Keratinocyte (primary cell): ENCODE results near the gene TTC21B. TPM values are rescaled to one million over a fixed set of nuclear protein-coding genes. Genes with fewer than 3 reads are reported as not detected.

Experiments
- DNase-seq: peaks from one replicate; pipeline ENCODE4 v3.0.0-alpha.2; 2011; ENCODE audit warnings: low read depth, missing footprints, low spot score
- FAIRE-seq: peaks from 2 replicates; lab custom pipeline; 2011; peaks lifted over from hg19 to GRCh38; lab: Jason Lieb, UNC
- H2AFZ ChIP-seq: 2 replicates; pipeline ENCODE4 v1.6.0; 2012; ENCODE audit warnings: low read length, control low read depth, inconsistent platforms; ENCODE audit not compliant: control insufficient read depth
- H3K27ac ChIP-seq: 2 replicates; pipeline ENCODE4 v1.5.1; 2011; ENCODE audit warnings: low read length; ENCODE audit not compliant: control insufficient read depth, insufficient read depth
- H3K27me3 ChIP-seq: 3 replicates; pipeline ENCODE4 v1.6.0; 2011; ENCODE audit warnings: low read length; ENCODE audit not compliant: control insufficient read depth, insufficient read depth; ENCODE audit errors: extremely low read depth
- H3K36me3 ChIP-seq, 2 experiments: 2 replicates in 1 of 2; 3 replicates in 1 of 2; pipeline ENCODE4 v1.5.1; 2011; ENCODE audit warnings: low read length in 2 of 2, mild to moderate bottlenecking in 1 of 2; ENCODE audit not compliant: control insufficient read depth in 2 of 2, insufficient read depth in 2 of 2; ENCODE audit errors: extremely low read depth in 1 of 2
- H3K4me1 ChIP-seq: 3 replicates; pipeline ENCODE4 v1.5.1; 2011; ENCODE audit warnings: low read length; ENCODE audit not compliant: control insufficient read depth, insufficient read depth; ENCODE audit errors: extremely low read depth
- H3K4me2 ChIP-seq: 3 replicates; pipeline ENCODE4 v1.6.0; 2011; ENCODE audit warnings: low read depth, low read length; ENCODE audit not compliant: control insufficient read depth, insufficient read depth; ENCODE audit errors: extremely low read depth
- H3K4me3 ChIP-seq, 3 experiments: fragments of 200-600 bp in 1 of 3; sonication (generic) in 1 of 3; 2 replicates in 2 of 3; 3 replicates in 1 of 3; pipeline ENCODE4 v1.5.1; 2011 to 2016; ENCODE audit warnings: low read length in 3 of 3, mild to moderate bottlenecking in 3 of 3, control low read depth in 2 of 3, inconsistent platforms in 1 of 3, low read depth in 1 of 3, mixed read lengths in 1 of 3, mixed run types in 1 of 3, moderate library complexity in 1 of 3; ENCODE audit not compliant: control insufficient read depth in 2 of 3, insufficient read depth in 2 of 3; ENCODE audit errors: extremely low read depth in 1 of 3
- H3K79me2 ChIP-seq: 2 replicates; pipeline ENCODE4 v1.6.0; 2012; ENCODE audit warnings: low read length; ENCODE audit not compliant: control insufficient read depth, insufficient read depth
- H3K9ac ChIP-seq: 3 replicates; pipeline ENCODE4 v1.6.0; 2011; ENCODE audit warnings: low read length; ENCODE audit not compliant: control insufficient read depth, insufficient read depth; ENCODE audit errors: extremely low read depth
- H3K9me1 ChIP-seq: 3 replicates; pipeline ENCODE4 v1.6.0; 2011; ENCODE audit warnings: low read length; ENCODE audit not compliant: control insufficient read depth, insufficient read depth; ENCODE audit errors: extremely low read depth
- H3K9me3 ChIP-seq: 2 replicates; pipeline ENCODE4 v1.5.1; 2012; ENCODE audit warnings: low read depth, low read length; ENCODE audit not compliant: control insufficient read depth
- H4K20me1 ChIP-seq: 3 replicates; pipeline ENCODE4 v1.6.0; 2011; ENCODE audit warnings: low read length; ENCODE audit not compliant: control insufficient read depth, insufficient read depth; ENCODE audit errors: extremely low read depth
- EZH2 ChIP-seq: IDR thresholded peaks from one replicate; pipeline ENCODE4 v1.6.1; 2012; ENCODE audit warnings: inconsistent platforms, mild to moderate bottlenecking, low read length, moderate library complexity
- dilution Hi-C: fragments of 300-500 bp; cut with MboI; formaldehyde crosslinking; loops from one replicate; pipeline ENCODE4 v1.7.0; 2020; ENCODE audit warnings: low sequenced_read_pairs; ENCODE audit not compliant: extremely low pct_ligation_motif_present
- polyA plus RNA-seq, 5 experiments: library from polyadenylated mRNA; depleted of rRNA in 3 of 5; stranded (reverse) in 3 of 5; stranded (forward) in 1 of 5; unstranded in 1 of 5; fragments of >200 nt; gene quantifications; 1 replicate in 1 of 5; 2 replicates in 3 of 5; 3 replicates in 1 of 5; pipeline versions ENCODE4 v1.2.1 to v1.2.3, GENCODE V29; 2011 to 2012; ENCODE audit warnings: missing spikeins in 2 of 5, low read depth in 1 of 5, low replicate concordance in 1 of 5
- TF ChIP-seq, protein P1 (sequence below), 3 experiments: IDR thresholded peaks in 1 of 3; conservative IDR thresholded peaks in 1 of 3; optimal IDR thresholded peaks in 1 of 3; 2 replicates in 2 of 3; 3 replicates in 1 of 3; pipeline versions ENCODE3 to v1.5.1; 2011; ENCODE audit warnings: low read length in 3 of 3, mild to moderate bottlenecking in 3 of 3, moderate library complexity in 2 of 3, control low read depth in 1 of 3, inconsistent platforms in 1 of 3; ENCODE audit not compliant: insufficient read depth in 2 of 3; ENCODE audit errors: extremely low read depth in 1 of 3

Gene TTC21B
- polyA plus RNA-seq, 1 donor (not counting 4 experiments of a cell fraction or from before 2014, with no cell fraction given), result 8.0 TPM

DNA sequence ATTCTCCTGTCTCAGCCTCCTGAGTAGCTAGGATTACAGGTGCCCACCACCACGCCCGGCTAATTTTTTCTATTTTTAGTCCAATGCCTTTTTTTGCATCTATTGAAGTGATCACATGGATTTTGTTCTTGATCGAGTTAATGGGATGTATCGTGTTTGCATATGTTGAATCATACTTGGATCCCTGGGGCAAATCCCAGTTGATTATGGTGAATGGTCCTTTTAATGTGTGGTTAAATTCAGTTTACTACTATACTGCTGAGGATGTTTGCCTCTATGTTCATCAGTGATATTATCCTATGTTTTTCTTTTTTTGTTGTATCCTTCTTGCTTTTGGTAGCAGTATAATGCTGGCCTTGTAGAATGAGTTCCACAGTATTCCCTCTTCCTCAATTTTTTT lies 8.2 kb upstream of the TTC21B start:
- no peak overlapping the region for H3K4me3 ChIP-seq
- DNase-seq (no peak), FAIRE-seq (no peak)
- H3K4me2 ChIP-seq, result no peak overlapping the region
- no peaks in the 10 kb centered on the region for H3K27me3 ChIP-seq
- no peak overlapping the region for H2AFZ ChIP-seq
- no peaks in the 10 kb centered on the region for H3K36me3 ChIP-seq
- dilution Hi-C loops, result no loop called here
- no peaks in the 10 kb centered on the region for H3K4me1 ChIP-seq
- no peak for TF ChIP-seq EZH2
- TF ChIP-seq, protein P1, sequence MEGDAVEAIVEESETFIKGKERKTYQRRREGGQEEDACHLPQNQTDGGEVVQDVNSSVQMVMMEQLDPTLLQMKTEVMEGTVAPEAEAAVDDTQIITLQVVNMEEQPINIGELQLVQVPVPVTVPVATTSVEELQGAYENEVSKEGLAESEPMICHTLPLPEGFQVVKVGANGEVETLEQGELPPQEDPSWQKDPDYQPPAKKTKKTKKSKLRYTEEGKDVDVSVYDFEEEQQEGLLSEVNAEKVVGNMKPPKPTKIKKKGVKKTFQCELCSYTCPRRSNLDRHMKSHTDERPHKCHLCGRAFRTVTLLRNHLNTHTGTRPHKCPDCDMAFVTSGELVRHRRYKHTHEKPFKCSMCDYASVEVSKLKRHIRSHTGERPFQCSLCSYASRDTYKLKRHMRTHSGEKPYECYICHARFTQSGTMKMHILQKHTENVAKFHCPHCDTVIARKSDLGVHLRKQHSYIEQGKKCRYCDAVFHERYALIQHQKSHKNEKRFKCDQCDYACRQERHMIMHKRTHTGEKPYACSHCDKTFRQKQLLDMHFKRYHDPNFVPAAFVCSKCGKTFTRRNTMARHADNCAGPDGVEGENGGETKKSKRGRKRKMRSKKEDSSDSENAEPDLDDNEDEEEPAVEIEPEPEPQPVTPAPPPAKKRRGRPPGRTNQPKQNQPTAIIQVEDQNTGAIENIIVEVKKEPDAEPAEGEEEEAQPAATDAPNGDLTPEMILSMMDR (optimal IDR thresholded peaks at IDR 0.05 in 1 of 3, IDR thresholded peaks at IDR 0.05 in 1 of 3, conservative IDR thresholded peaks at IDR 0.05 in 1 of 3; ENCODE audit: extremely low read depth in 1 of 3, insufficient read depth in 2 of 3, low read length in 3 of 3), result no peak
- H3K9me1 ChIP-seq, result no peaks in the 10 kb centered on the region
- no peaks in the 10 kb centered on the region for H4K20me1 ChIP-seq
- no peaks in the 10 kb centered on the region for H3K79me2 ChIP-seq
- no peaks in the 10 kb centered on the region for H3K9me3 ChIP-seq
- no peak overlapping the region for H3K9ac ChIP-seq
- no peak overlapping the region for H3K27ac ChIP-seq

DNA sequence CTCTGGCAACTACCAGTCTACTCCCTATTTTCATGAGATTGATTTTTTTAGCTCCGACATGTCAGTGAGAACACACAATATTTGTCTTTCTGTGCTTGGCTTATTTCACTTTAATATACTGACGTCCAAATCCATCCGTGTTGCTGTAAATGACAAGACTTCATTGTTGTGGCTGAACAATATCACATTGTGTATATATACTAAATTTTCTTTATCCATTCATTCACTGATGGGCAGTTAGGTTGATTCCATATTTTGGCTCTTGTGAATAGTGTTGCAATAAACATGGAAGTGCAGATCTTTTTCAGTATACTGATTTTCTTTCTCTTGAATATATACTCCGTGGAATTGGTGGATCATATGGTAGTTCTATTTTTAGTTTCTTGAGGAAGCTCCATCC lies 5.8 kb upstream of the TTC21B start:
- H4K20me1 ChIP-seq, result no peaks in the 10 kb centered on the region
- TF ChIP-seq, protein P1 (optimal IDR thresholded peaks at IDR 0.05 in 1 of 3, IDR thresholded peaks at IDR 0.05 in 1 of 3, conservative IDR thresholded peaks at IDR 0.05 in 1 of 3; ENCODE audit: extremely low read depth in 1 of 3, insufficient read depth in 2 of 3, low read length in 3 of 3), result no peak
- no peak for TF ChIP-seq EZH2
- H3K4me2 ChIP-seq, result no peak overlapping the region
- H3K4me3 ChIP-seq, result no peak overlapping the region
- dilution Hi-C loops, result no loop called here
- H3K27me3 ChIP-seq, result no peaks in the 10 kb centered on the region
- no peak overlapping the region for H3K27ac ChIP-seq
- H3K9me3 ChIP-seq, result no peaks in the 10 kb centered on the region
- H3K79me2 ChIP-seq, result no peaks in the 10 kb centered on the region
- H3K36me3 ChIP-seq, result no peaks in the 10 kb centered on the region
- no peak overlapping the region for H3K9ac ChIP-seq
- no peaks in the 10 kb centered on the region for H3K9me1 ChIP-seq
- no peak overlapping the region for H2AFZ ChIP-seq
- DNase-seq, result no peak
- FAIRE-seq, result no peak
- H3K4me1 ChIP-seq, result peaks cover 5% of the 10 kb centered on the region
